ENCODE measurements around the gene SLC7A5. TPM values are rescaled to one million over a fixed set of nuclear protein-coding genes. Genes with fewer than 3 reads are reported as not detected.

Gene SLC7A5
- total RNA-seq, 2 experiments from 2014 or later: 140 to 283 TPM

- no TSS peak for BruUV-seq (replicated peaks)
- CTCF ChIA-PET (ENCODE audit: unreplicated experiment): no interaction called here
- POLR2A ChIA-PET: interaction anchor here (0.6 to 0.8 kb wide), 3 partner anchors 14 to 64 kb away, joined by 3 to 4 read pairs (median 3); no protein-coding TSS in a partner anchor
- Histone ChIP-seq H3K79me2 (ENCODE audit: insufficient read depth, low read depth, low read length) (no peaks in the 10 kb centered on the region), H3K27ac (ENCODE audit: low read depth, low read length, poor library complexity, severe bottlenecking) (peak overlapping the region; percentile 60), H3K9me2 (ENCODE audit: insufficient read depth, low read length) (no peaks in the 10 kb centered on the region), H4K20me1 (ENCODE audit: insufficient read depth, low read length) (0 out of 2 replicates have a peak, but pooled peaks cover 7% of the 10 kb centered on the region), H2AFZ (ENCODE audit: low read length) (no peak overlapping the region), H3K4me1 (ENCODE audit: insufficient read depth, low read length, poor library complexity, severe bottlenecking) (peaks cover 54% of the 10 kb centered on the region), H3K4me3 (ENCODE audit: low read depth, low read length, poor library complexity, severe bottlenecking) (no peak overlapping the region), H3K36me3 (ENCODE audit: insufficient read depth, low read length) (peaks cover 95% of the 10 kb centered on the region), H3K4me2 (ENCODE audit: low read length) (peak overlapping the region; percentile 28), H3K9me3 (ENCODE audit: low read length) (no peaks in the 10 kb centered on the region)
- TF ChIP-seq, protein P1, sequence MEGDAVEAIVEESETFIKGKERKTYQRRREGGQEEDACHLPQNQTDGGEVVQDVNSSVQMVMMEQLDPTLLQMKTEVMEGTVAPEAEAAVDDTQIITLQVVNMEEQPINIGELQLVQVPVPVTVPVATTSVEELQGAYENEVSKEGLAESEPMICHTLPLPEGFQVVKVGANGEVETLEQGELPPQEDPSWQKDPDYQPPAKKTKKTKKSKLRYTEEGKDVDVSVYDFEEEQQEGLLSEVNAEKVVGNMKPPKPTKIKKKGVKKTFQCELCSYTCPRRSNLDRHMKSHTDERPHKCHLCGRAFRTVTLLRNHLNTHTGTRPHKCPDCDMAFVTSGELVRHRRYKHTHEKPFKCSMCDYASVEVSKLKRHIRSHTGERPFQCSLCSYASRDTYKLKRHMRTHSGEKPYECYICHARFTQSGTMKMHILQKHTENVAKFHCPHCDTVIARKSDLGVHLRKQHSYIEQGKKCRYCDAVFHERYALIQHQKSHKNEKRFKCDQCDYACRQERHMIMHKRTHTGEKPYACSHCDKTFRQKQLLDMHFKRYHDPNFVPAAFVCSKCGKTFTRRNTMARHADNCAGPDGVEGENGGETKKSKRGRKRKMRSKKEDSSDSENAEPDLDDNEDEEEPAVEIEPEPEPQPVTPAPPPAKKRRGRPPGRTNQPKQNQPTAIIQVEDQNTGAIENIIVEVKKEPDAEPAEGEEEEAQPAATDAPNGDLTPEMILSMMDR (conservative IDR thresholded peaks at IDR 0.05; ENCODE audit: low read length): no peak
- no peak for TF ChIP-seq EZH2phosphoT487 (IDR thresholded peaks at IDR 0.05; ENCODE audit: borderline replicate concordance, low read depth, low read length)
- peak; percentile 67 for DNase-seq (ENCODE audit: low spot score)
- intact Hi-C loops (cut with micrococcal nuclease; ENCODE audit: unreplicated experiment): no loop called here
Measured at GRCh38 chr16:87832741-87833502, 36.4 kb downstream of the SLC7A5 start.

DNA sequence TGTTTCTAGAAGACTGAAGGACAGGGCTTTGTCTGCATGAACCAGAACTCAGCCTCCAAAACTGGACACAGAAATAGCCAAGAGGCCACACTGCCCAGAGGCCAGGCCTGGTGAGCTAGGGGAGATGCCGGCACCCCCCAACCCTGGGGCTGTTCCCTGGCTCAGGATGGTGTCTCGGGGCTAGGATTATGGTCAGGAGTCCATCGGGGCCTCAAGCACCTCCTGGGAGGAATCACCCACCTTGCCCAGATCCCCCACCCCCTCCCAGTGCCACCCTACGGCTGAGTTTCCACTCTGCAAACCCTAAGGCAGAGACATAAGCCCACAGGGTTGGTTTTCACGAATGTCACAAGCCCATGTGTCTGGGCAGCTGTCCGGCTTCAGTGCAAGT is 37.2 kb downstream of the SLC7A5 start:
- Histone ChIP-seq H3K9me2 (ENCODE audit: insufficient read depth, low read length) (no peaks in the 10 kb centered on the region), H3K36me3 (ENCODE audit: insufficient read depth, low read length) (peaks cover 87% of the 10 kb centered on the region), H3K9me3 (ENCODE audit: low read length) (no peaks in the 10 kb centered on the region), H4K20me1 (ENCODE audit: insufficient read depth, low read length) (0 out of 2 replicates have a peak, but pooled peaks cover 7% of the 10 kb centered on the region), H3K4me2 (ENCODE audit: low read length) (no peak overlapping the region), H3K4me1 (ENCODE audit: insufficient read depth, low read length, poor library complexity, severe bottlenecking) (peaks cover 55% of the 10 kb centered on the region), H3K27ac (ENCODE audit: low read depth, low read length, poor library complexity, severe bottlenecking) (peak overlapping the region; percentile 60), H3K4me3 (ENCODE audit: low read depth, low read length, poor library complexity, severe bottlenecking) (no peak overlapping the region), H3K79me2 (ENCODE audit: insufficient read depth, low read depth, low read length) (no peaks in the 10 kb centered on the region), H2AFZ (ENCODE audit: low read length) (no peak overlapping the region)
- no peak for DNase-seq (ENCODE audit: low spot score)
- ChIA-PET POLR2A (interaction anchor here (0.6 to 0.8 kb wide), 2 partner anchors 17 to 63 kb away, joined by 3 to 4 read pairs; no protein-coding TSS in a partner anchor), CTCF (ENCODE audit: unreplicated experiment) (no interaction called here)
- intact Hi-C loops (cut with micrococcal nuclease; ENCODE audit: unreplicated experiment): no loop called here
- BruUV-seq (replicated peaks): no TSS peak
- TF ChIP-seq EZH2phosphoT487 (IDR thresholded peaks at IDR 0.05; ENCODE audit: borderline replicate concordance, low read depth, low read length): no peak
- TF ChIP-seq, protein P1 (conservative IDR thresholded peaks at IDR 0.05; ENCODE audit: low read length): no peak
